Measurements from ENCODE around the gene MOGAT1.
"Not testable (repeated sequence)": the region's sequence is repeated elsewhere in the genome, so short reads cannot be mapped to it uniquely, and the experiment has no call there.

MOGAT1 gene

DNA sequence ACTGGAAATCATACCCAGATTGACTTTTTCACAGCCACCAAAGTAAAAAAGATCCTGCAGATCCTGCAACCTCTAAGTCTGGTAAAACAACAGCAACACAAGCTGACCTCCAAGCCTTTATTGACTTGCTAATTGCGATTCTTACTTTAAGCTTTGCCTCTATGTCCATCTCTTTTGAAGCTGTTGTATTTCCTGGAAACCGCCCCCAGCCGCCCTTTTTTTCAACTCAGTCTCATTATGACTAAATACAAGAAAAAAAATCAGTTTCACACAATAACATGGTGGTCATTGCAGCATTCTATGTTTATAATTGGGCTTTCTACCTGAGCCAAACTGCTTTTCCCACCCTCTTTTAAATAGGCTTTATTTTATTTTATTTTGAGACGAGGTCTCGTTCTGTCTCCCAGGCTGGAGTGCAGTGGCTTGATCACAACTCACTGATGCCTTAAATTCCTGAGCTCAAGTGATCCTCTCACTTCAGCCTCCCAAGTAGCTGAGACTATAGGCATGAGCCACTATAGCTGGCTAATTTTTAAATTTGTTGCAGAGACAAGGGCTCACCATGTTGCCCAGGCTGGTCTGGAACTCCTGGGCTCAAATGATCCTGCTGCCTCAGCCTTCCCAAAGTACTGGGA is 76.2 kb downstream of the MOGAT1 start:
- in situ Hi-C loops (cut with MboI; ENCODE audit: low sequenced_read_pairs): no loop called here
- H3K4me3 ChIP-seq: no peak overlapping the region

DNA sequence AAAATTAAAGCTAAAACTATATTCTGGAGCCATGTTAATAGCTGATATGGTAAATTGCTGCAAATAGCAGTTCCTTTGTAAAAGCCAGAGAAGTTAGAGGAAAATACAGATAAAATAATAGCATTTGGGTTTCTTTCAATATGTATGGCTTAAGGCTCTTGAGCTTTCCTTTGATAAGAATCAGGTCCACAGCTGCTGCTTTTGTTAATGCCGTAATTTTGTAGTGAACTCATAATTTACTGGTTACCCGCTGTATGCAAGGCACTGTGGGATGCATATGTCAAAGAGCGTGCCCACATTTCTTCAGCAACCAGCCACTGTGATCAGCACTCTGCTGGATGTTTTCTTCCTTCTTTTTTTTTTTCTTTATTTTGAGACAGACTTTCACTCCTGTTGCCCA is 79.1 kb downstream of the MOGAT1 start:
- Histone ChIP-seq H3K36me3 (replicated peaks) (no peaks in the 10 kb centered on the region), H3K27me3 (ENCODE audit: low read depth) (no peaks in the 10 kb centered on the region), H3K4me1 (peaks cover 41% of the 10 kb centered on the region), H3K9me3 (no peaks in the 10 kb centered on the region), H3K4me3 (no peak overlapping the region)
- peak in 1 of 2 experiments; percentile 53 for DNase-seq (ENCODE audit: low spot score in 2 of 2)
- in situ Hi-C loops (cut with MboI; ENCODE audit: low sequenced_read_pairs): no loop called here

More for the DNA sequence above, 76.2 kb downstream of the MOGAT1 start:
- Histone ChIP-seq H3K27me3 (ENCODE audit: low read depth) (no peaks in the 10 kb centered on the region), H3K36me3 (replicated peaks) (no peaks in the 10 kb centered on the region), H3K4me1 (peaks cover 30% of the 10 kb centered on the region), H3K9me3 (no peaks in the 10 kb centered on the region)
- DNase-seq (ENCODE audit: low spot score in 2 of 2): peak; percentile 60 to 71

DNA sequence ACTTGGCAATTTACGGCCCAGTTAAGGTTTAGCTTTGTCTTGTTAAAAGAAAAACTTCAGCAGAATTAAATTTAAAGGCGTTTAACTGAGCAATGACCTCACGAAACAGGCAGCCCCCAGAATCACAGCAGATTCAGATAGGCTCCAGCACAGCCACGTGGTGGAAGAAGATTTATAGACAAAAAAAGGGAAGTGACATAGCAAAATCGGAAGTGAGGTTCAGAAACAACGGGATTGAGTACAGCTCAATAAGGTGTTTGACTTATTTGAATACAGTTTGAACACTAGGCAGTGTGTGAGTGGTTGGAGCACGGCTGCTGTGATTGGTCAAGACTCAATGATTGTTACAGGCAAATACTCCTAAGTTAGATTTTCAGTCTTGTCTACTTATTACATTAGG is 79.8 kb downstream of the MOGAT1 start:
- in situ Hi-C loops (cut with MboI; ENCODE audit: low sequenced_read_pairs): no loop called here
- DNase-seq (ENCODE audit: low spot score in 2 of 2): no peak
- Histone ChIP-seq H3K36me3 (replicated peaks) (no peaks in the 10 kb centered on the region), H3K27me3 (ENCODE audit: low read depth) (no peaks in the 10 kb centered on the region), H3K4me3 (no peak overlapping the region), H3K4me1 (peaks cover 38% of the 10 kb centered on the region), H3K9me3 (no peaks in the 10 kb centered on the region)

DNA sequence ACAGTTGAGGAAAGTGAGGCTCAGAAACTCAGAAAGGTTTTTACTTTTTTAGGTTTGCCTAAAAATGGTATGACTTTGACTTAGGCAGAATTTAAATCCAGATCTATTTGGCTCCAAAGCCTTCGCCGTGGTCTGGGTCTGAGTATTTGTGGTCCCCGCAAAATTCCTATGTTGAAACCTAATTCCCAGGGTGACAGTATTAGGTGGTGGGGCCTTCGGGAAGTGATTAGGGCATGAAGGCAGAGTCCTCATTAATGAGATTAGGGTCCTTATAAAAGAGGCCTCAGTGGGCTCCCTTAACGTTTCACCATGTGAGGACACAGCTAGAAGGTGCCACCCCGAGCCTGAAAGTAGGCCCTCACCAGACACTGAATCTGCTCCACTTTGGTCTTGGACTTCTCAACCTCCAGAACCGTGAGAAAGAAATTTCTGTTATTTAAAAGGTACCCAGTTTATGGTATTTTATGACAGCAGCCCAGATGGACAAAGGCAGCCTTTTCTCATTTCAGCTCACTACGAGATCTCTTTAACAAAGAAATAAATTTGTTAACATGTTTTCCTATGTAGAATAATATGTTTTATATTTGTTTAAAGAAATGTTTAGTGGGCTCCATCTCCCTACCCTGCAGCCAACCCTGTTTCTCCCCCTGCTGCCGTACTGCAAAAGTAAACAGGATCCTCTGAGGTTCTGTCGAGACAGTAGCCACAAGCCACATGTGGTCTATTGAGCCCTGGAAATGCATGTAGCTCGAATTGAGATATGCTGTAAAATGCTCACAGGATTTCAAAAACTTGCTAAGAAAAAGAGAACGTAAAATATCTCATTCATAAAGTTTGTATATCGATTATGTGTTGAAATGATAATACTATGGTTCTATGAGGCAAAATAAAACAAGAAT is 80.6 kb downstream of the MOGAT1 start:
- in situ Hi-C loops (cut with MboI; ENCODE audit: low sequenced_read_pairs): no loop called here

DNA sequence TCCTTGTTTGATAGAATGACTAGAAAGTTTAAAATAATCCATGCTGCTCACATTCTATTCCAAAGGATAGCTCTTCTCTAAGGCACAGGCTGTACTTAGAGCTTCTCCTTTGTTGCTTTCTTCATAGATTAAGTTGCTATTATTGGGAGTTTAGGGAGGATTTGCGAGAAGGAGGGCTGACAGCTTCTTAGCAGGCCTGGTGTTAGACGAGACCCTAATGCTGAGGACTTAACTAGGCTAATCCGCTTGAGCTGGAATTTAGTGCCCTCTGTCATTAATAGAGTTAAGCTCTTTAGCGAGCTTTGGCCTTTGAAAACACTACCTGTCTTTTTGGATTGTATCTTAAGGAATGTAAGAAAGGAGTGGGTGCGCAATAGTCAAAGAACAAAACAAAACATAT is 81.3 kb downstream of the MOGAT1 start:
- Histone ChIP-seq H3K4me3 (no peak overlapping the region), H3K36me3 (replicated peaks) (no peaks in the 10 kb centered on the region), H3K9me3 (no peaks in the 10 kb centered on the region), H3K4me1 (peaks cover 30% of the 10 kb centered on the region), H3K27me3 (ENCODE audit: low read depth) (no peaks in the 10 kb centered on the region)
- in situ Hi-C loops (cut with MboI; ENCODE audit: low sequenced_read_pairs): no loop called here
- peak; percentile 74 to 95 for DNase-seq (ENCODE audit: low spot score in 2 of 2)

More for the DNA sequence above, 80.6 kb downstream of the MOGAT1 start:
- Histone ChIP-seq H3K4me1 (peaks cover 35% of the 10 kb centered on the region), H3K9me3 (no peaks in the 10 kb centered on the region), H3K4me3 (no peak overlapping the region), H3K27me3 (ENCODE audit: low read depth) (no peaks in the 10 kb centered on the region), H3K36me3 (replicated peaks) (no peaks in the 10 kb centered on the region)
- DNase-seq (ENCODE audit: low spot score in 2 of 2): no peak

DNA sequence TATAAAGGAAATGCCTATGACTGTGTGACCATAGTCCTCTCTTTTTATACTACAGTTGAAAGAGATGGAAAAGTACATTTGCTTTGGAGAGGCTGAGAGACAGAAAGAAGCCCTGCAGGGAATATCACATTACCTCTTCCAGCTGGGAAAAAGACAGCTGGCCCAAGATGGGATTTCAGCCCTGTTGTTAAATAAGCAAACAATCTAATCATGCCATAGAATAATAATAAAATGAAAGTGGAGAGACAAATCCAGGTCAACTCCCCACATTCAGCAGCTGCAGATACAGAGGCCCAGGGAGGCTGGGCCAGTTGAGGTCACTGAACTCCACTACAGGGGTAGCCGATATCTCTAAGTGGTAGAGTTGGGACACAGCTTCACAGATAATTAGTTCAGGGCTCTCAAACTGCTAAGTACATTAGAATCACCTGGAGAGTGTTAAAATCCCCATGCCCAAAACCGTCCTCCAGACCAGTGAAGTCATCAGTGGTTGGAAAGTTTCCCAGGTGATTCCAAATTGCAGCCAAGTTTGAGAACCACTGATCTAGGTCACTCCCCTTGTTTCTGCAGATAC is 81.9 kb downstream of the MOGAT1 start:
- in situ Hi-C loops (cut with MboI; ENCODE audit: low sequenced_read_pairs): no loop called here
- no peaks in the 10 kb centered on the region for H3K9me3 ChIP-seq
- H3K36me3 ChIP-seq (replicated peaks): no peaks in the 10 kb centered on the region
- H3K4me1 ChIP-seq: peaks cover 25% of the 10 kb centered on the region
- DNase-seq (ENCODE audit: low spot score in 2 of 2): peak; percentile 45 to 69
- no peaks in the 10 kb centered on the region for H3K27me3 ChIP-seq (ENCODE audit: low read depth)
- no peak overlapping the region for H3K4me3 ChIP-seq

DNA sequence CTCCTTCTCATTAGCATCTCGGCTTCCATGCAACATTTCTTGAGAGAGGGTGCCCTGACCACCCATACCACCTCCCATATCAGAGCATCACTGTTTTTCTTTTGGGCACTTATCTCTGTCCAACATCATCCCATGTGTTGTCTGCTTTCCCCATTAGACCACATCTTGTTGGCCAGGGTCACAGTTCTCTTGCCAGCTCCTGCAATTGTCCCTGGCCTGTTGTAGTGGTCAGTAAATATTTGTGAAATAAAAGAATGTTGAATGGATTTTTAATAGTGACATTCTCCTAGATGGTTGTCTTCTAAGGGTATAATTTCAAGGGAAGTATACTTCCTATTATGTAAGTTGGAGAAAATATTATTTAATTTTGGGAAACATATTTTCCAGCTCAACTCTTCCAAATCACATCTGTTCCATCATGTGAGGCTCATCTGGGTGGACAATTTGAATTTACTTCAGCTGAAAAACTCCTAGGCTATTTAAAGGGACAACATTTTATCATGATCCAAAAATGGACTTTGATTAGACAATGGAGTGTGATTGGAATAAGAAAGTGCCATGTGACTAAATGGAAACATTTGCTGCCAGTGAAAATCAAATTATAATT is 83.0 kb downstream of the MOGAT1 start:
- in situ Hi-C loops (cut with MboI; ENCODE audit: low sequenced_read_pairs): no loop called here
- H3K4me1 ChIP-seq: peaks cover 25% of the 10 kb centered on the region
- DNase-seq (ENCODE audit: low spot score in 2 of 2): no peak
- no peaks in the 10 kb centered on the region for H3K27me3 ChIP-seq (ENCODE audit: low read depth)
- H3K9me3 ChIP-seq: no peaks in the 10 kb centered on the region
- H3K4me3 ChIP-seq: no peak overlapping the region
- no peaks in the 10 kb centered on the region for H3K36me3 ChIP-seq (replicated peaks)

DNA sequence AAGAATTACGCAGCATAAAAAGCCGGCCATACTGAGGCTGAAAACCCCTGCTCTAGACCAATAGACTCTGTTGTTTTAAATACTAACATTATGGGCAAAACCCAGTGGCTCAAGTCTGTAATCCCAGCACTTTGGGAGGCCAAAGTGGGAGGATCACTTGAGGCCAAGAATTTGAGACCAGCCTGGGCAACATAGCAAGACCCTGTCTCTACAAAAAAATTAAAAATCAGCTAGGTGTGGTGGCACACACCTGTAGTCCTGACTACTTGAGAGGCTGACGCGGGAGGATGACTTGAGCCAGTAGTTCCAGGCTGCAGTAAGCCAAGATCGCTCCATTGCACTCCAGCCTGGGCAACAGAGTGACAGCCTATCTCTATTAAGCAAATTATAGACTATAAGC is 84.1 kb downstream of the MOGAT1 start:
- H3K27me3 ChIP-seq (ENCODE audit: low read depth); in situ Hi-C loops (cut with MboI; ENCODE audit: low sequenced_read_pairs): not testable (repeated sequence)
- H3K4me1 ChIP-seq: peaks cover 26% of the 10 kb centered on the region

DNA sequence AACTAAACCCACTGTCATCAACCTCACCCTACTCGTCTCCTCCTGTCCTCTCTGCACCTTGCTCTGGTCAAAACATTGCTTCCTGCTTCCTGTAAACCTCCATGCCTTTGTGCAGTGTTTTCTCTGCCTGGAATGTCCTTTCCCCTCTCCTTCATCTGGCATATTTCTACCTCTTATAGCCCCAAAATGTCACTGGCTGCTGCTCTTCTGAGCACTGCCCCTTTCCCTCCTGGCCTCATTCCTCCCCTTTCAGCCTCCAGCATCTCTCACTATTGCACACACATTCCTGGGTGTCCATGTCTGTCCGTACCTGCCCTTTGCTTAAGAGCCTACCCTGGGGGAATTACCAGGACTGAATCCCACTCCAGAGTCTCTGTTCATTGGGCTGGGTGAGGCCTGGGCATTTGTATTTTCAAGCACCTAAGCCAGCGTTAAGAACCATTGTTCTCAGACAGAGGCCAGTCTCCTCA is 84.9 kb downstream of the MOGAT1 start:
- Histone ChIP-seq H3K36me3 (replicated peaks) (no peaks in the 10 kb centered on the region), H3K9me3 (no peaks in the 10 kb centered on the region), H3K4me3 (no peak overlapping the region), H3K4me1 (peaks cover 33% of the 10 kb centered on the region), H3K27me3 (ENCODE audit: low read depth) (no peaks in the 10 kb centered on the region)
- no peak for DNase-seq (ENCODE audit: low spot score in 2 of 2)
- in situ Hi-C loops (cut with MboI; ENCODE audit: low sequenced_read_pairs): no loop called here

More for the DNA sequence above, 84.1 kb downstream of the MOGAT1 start:
- DNase-seq (ENCODE audit: low spot score in 2 of 2); H3K4me3 ChIP-seq; H3K36me3 ChIP-seq (replicated peaks); H3K9me3 ChIP-seq: not testable (repeated sequence)

DNA sequence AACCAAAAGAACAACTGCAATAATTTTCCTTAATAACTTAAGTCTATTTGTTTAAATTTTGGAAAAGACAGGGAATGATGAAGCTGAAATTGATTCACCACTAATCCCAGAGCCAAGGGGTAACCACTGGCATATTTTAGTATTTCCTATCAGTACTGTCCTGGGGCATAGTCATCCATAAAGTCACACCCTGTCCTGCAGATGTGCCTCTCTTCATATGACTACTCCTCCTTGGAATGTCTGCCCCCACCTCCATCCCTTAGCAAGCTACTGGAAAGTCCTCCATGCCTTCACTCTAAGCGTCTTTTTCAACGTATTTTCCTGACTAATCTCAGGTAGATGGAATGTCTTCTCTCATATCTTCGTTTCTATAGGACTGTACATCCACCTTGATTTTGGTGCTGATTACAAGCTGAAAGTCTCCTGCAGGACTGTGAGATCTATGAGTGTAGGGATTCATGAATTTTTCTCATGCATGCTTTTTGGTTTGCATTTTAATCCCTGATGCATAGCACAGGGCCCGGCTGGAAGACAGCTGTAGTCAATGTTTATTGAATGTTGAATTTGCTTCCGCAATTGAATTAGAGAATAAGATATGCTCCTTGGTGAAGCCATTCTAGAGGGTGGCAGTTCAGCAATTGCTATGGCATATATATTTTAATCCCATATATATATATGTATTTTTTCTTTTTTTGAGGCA is 85.6 kb downstream of the MOGAT1 start:
- Histone ChIP-seq H3K27me3 (ENCODE audit: low read depth) (no peaks in the 10 kb centered on the region), H3K4me3 (no peak overlapping the region), H3K9me3 (no peaks in the 10 kb centered on the region), H3K4me1 (peaks cover 28% of the 10 kb centered on the region), H3K36me3 (replicated peaks) (no peaks in the 10 kb centered on the region)
- no peak for DNase-seq (ENCODE audit: low spot score in 2 of 2)
- in situ Hi-C loops (cut with MboI; ENCODE audit: low sequenced_read_pairs): no loop called here
